AG09309 (cell line): ENCODE measurements around the gene EPS8L3.

Source experiments
- DNase-seq: peaks from one replicate; pipeline ENCODE4 v3.0.0-alpha.2; 2010; ENCODE audit warnings: low read depth
- H3K4me3 ChIP-seq: 2 replicates; pipeline ENCODE4 v1.5.1; 2011; ENCODE audit warnings: mild to moderate bottlenecking, low read depth, low read length, moderate library complexity; ENCODE audit not compliant: control insufficient read depth
- TF ChIP-seq, protein P1 (sequence below): IDR thresholded peaks from 2 replicates; pipeline ENCODE4 v1.5.1; 2011; ENCODE audit warnings: mild to moderate bottlenecking, low read depth, low read length, inconsistent platforms; ENCODE audit not compliant: insufficient read depth, control insufficient read depth; ENCODE audit errors: missing control alignments

EPS8L3 gene

DNA sequence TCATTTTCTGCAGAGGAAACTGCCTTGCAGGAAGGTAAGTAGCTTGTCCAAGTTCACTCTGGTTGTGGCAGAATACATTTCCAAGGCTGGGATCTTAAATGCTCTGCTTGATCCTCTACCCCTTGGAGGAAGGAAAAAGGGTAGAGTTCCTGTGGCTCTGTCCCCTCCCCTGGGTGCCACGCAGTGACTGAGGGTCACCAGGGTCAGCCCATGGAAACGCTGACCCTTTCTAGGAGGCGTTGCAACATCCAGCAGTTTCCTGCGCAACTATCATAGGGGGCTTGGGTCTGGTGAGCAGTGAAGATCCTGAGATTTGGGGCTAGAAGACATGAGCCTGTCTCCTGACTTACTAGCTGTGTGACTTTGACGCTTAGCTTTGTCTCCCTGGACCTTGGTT lies 29.4 kb upstream of the EPS8L3 start:
- H3K4me3 ChIP-seq: no peak overlapping the region
- no peak for DNase-seq
- TF ChIP-seq, protein P1, sequence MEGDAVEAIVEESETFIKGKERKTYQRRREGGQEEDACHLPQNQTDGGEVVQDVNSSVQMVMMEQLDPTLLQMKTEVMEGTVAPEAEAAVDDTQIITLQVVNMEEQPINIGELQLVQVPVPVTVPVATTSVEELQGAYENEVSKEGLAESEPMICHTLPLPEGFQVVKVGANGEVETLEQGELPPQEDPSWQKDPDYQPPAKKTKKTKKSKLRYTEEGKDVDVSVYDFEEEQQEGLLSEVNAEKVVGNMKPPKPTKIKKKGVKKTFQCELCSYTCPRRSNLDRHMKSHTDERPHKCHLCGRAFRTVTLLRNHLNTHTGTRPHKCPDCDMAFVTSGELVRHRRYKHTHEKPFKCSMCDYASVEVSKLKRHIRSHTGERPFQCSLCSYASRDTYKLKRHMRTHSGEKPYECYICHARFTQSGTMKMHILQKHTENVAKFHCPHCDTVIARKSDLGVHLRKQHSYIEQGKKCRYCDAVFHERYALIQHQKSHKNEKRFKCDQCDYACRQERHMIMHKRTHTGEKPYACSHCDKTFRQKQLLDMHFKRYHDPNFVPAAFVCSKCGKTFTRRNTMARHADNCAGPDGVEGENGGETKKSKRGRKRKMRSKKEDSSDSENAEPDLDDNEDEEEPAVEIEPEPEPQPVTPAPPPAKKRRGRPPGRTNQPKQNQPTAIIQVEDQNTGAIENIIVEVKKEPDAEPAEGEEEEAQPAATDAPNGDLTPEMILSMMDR: no peak

DNA sequence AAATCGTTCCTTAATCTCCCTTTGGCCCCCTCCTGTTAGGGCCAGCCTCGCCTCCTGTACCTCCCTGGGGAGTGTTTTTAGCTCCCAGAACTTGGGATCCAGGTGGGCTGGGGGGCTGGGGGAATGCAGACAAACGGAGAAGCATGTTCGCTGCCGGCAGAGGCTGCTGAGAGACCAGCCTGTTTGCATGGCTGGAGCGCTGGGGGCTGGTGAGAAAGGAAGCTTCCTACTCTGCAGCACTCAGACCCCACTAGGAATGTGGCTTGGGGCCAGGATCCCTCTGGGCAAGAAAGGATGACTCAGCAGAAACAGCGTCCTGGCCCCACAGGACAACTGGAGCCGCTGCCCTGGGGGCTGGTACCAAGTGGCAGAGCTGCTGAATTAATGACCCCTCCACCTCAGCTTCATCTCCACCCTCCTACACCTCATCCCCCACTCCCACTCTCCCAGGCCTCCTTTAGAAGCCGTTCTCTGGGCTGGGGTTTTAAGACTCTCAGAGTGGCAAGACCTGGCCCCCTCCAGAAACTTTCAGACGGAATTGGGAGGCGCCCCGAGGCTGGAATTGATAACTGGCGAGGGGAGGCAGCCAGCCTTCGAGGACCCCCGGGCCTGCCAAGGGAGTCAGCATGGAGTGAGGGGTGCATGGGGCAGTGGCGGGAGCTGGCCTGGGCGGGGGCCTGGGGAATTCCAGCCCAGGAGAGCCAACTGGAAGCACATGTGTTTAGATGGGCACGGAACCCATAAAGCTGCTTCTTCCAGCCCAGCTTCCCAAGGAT lies 28.5 kb upstream of the EPS8L3 start:
- peak; percentile 73 for DNase-seq
- TF ChIP-seq, protein P1: peak; percentile 76
- H3K4me3 ChIP-seq: no peak overlapping the region

DNA sequence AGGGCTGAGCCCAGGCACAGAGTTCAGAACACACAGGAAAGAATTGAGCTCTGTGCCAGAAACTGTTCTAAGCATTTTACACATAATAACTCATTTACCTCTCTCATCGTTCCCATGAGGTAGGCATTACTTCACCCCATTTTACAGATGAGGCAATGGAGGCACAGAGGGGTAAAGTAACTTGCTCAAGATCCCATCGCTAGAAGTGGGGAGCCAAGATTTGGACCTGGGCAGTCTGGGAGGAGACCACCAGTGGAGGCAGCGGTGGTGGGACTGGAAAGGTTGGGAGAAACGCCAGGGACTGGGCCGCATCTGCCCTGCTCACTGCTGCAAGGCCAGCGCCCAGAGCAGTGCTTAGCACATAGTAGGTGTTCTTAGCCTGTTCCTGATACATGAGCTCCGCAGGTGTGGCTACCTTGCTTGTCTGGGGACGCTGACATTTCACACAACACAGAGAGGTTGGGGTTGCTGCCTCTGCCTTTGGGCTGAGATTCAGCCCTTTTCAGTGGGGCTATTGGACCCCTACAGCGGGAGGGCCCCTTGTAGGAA lies 27.8 kb upstream of the EPS8L3 start:
- TF ChIP-seq, protein P1: no peak
- DNase-seq: no peak
- H3K4me3 ChIP-seq: no peak overlapping the region

DNA sequence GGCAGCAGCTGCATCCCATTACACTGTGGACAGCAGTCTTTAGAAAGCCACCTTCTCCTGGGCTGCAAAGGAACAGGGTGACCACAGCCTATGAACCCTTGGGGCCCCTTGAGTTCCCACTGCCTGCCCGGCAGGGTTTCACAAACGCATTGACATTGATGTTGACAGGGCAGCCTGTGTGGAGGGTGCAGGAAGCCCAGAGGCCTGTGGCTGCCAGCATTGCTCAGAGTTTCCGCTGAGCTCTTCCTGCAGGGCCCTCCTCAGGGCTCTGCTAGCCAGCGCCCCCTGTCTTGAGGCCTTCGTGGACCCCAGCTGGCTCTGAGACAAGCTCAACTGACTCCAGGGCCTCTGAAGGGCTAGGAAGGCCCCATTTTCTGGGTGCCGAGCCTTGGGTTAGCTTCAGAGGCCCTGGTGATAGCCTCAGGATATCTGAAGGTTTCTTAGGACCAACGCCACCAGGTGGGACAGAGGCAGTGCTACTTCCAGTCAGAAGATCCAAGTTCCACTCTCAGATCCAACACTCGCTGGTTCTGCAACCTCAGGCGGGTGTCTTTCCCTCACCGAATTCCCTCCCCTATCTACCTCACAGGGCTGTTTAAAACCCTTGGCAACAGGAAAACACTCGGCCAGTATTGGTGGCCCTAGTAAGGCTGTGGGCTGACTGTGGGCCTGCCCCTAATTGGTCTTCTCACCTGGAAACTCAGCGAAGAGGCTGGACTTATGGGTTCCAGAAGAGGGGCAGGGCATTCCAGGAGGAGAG lies 27.2 kb upstream of the EPS8L3 start:
- TF ChIP-seq, protein P1: peak; percentile 32
- DNase-seq: no peak
- no peak overlapping the region for H3K4me3 ChIP-seq

DNA sequence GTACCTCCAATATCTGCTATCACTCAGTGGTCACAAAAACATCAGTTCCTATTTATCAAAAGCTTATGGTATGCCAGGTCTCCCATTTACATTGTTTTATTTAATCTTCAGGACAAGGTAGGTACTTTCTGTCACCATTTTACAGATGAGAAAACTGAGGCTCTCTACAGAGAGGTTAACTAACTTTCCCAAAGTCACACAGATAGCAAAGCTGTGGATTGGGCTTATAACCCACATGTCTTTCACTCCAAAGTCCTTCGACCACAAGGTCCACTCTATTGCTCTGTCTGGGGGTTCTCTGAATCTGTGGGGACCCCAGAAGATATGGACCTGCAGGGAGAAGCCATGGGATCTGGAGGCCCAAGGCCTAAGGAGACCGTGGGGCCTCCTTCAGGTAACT lies 26.6 kb upstream of the EPS8L3 start:
- no peak overlapping the region for H3K4me3 ChIP-seq
- TF ChIP-seq, protein P1: no peak
- DNase-seq: no peak

DNA sequence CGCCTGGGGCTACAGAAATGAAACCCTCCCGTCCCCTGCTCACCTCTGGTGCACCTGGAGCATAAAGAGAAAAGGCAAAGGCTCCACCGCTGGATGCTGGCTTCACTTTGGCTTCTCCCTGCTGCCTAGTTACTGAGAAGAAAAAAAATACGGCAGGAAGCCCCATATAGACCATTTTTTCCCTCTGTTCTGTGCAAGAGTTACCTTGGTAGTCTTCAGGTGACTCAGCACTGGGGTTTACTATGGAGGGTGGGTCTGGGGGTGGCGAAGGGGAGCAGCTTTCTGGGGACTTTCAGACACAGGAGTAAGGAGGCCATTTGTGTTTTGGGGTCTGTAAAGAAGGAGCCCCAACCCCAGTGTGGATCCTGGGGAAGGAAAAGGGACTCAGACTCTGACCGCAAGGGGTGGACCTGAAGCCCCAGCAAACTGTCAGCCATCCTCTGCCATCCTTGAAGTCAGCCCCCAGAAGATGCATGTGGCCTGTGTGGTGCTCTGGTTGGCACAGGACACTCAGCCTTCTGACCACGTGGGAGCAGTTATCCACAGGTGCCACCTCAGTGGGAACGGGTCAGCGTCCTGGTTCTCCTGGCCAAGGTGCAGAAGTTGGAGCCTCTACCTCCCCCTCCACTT lies 25.9 kb upstream of the EPS8L3 start:
- TF ChIP-seq, protein P1: no peak
- no peak for DNase-seq
- H3K4me3 ChIP-seq: no peak overlapping the region
